ENCODE measurements around the gene CDK5RAP2.

GRCh38 chr9:120411862-120412424 is 168.0 kb downstream of the CDK5RAP2 start:
- no peak for TF ChIP-seq CTCF (IDR thresholded peaks at IDR 0.05)
- no peak for TF ChIP-seq POLR2A (IDR thresholded peaks at IDR 0.05)
- TF ChIP-seq POLR2AphosphoS5 (IDR thresholded peaks at IDR 0.05), result no peak

All from sigmoid colon (tissue), 4 donors.